GM19455 (cell line): ENCODE results near the gene COX4I2.
"Not testable (repeated sequence)": the region's sequence is repeated elsewhere in the genome, so short reads cannot be mapped to it uniquely, and the experiment has no call there.

ENCODE experiments used
- ATAC-seq: cut with Tn5 transposase; IDR thresholded peaks from one replicate; pipeline ENCODE4 v1.9.1; 2021; ENCODE audit not compliant: unreplicated experiment

COX4I2 gene

DNA sequence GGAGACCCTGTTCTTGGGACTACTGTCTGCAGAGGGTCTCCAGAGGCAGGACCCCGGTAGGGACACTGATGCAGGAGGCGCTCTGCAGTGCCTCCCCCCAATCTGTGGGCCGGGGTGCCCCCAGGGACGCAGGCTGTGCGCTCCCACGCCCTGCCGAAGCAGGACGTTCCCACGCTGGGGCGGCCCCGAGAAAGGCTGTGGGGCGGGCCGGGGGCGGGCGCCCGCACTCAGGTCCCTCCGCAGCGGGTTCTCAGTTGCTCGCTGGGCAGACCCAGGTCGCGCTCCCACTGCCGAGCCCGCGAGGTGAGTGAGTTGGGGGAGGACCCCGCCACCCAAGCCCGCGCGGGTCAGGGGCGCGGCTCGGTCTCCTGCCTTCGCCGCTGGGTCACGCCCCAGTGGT, at the start of gene COX4I2:
TSS of gene COX4I2 (plus strand) at position 253 of the 400 bp plus-strand sequence. CDS start 1,106 bp downstream, outside the sequence.
- no peak for ATAC-seq

DNA sequence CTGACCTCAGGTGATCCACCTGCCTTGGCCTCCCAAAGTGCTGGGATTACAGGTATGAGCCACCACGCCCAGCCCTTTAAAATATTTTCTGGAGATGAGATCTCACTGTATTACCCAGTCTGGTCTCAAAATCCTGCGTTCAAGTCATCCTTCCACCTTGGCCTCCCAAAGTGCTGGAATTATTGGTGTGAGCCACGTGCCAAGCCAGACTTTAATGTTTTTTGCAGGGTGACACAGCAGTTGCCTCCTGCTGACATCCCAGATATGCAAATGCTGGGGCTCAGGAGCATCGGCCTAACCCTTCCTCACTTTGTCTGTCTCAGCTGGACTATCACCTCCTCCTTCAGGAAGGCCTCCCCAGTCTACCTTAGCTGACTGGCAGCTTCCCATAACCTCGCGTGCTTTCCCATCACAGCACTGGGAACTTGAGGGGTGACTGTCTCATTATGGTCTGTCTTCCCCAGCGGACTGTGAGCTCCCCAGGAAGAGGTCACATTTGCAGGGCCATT, 46.9 kb upstream of the COX4I2 start:
- no peak for ATAC-seq

DNA sequence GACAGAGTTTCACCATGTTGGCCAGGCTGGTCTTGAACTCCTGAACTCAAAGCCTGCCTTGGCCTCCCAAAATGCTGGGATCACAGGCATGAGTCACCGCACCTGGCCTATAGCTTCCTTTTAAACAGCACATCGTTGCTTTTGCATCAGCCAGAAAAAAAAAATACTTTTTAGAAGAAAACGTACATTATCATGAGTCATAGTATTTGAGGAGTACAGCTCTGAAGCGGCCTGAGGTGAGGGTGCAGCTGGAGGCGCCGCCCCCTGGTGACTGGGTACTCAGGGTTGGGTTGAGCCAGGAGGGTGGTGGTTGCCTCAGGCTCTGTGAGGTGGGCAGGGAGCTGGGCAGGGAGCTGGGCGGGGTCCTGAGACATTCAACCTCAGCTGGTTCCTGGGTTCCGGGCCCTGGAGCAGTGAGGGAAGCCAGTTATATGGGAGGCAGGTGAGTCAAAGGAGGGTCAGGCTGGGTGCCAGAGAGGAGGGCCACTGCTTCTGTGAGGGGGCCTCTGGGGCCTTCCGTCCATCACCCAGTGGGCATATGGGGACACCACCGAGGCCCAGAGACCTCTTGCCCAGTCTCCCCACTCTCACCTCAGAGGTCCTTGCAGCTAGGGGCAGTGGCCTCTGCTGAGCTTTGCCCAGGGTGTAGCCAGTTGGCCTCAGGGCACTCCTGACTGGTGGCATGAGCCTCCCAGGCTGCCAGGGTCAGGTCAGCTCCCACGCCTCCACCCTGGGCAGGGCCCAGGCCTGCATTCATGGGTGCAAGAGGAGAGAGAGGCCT, 44.3 kb upstream of the COX4I2 start:
- ATAC-seq, result no peak

GRCh38 chr20:31594002-31594557, 43.6 kb upstream of the COX4I2 start:
- no peak for ATAC-seq

DNA sequence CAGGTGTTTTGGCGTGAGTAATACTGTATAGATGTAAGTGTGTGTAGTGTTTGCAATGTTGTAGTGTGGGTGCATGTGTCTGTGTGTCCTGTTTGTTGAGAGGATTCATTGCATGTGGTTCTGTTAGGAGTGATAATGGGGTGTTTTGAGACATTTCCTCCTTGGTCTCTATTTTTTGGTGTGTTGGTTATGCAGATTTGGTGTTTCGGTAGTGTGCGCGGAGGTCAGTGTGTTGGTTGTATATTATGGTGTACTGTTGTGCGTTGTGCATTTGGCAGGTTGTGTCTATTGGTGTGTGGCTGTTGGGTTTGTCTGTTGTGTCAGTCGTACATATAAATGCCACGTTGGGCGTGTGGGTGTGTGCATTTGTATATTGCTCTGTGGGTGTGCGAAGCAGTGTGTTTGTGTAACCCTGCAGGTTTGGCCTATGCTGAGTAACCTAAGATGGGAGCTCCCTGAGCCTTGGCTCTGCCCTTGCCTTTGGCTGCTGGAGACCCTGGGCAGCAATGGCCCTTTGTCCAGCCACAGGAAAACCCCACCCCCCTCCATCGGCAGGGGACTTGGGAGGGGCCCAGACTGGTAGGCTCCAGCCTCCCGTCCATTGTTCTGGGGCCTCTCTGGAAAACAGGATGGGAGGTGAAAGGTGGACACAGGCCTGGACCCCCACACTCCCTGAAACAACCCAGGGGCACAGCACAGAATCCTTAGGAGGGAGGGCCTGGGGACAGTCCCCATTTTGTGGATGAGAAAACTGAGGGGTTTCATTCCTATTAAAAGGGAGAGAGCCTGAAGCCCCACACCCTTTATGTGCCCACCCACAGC, 42.9 kb upstream of the COX4I2 start:
- no peak for ATAC-seq

- ATAC-seq, result no peak
Observed at GRCh38 chr20:31595380-31595653, 42.4 kb upstream of the COX4I2 start.

GRCh38 chr20:31595654-31596411, 41.9 kb upstream of the COX4I2 start:
- no peak for ATAC-seq

- not testable (repeated sequence) for ATAC-seq
Observed at GRCh38 chr20:31596412-31596715, 41.3 kb upstream of the COX4I2 start.

DNA sequence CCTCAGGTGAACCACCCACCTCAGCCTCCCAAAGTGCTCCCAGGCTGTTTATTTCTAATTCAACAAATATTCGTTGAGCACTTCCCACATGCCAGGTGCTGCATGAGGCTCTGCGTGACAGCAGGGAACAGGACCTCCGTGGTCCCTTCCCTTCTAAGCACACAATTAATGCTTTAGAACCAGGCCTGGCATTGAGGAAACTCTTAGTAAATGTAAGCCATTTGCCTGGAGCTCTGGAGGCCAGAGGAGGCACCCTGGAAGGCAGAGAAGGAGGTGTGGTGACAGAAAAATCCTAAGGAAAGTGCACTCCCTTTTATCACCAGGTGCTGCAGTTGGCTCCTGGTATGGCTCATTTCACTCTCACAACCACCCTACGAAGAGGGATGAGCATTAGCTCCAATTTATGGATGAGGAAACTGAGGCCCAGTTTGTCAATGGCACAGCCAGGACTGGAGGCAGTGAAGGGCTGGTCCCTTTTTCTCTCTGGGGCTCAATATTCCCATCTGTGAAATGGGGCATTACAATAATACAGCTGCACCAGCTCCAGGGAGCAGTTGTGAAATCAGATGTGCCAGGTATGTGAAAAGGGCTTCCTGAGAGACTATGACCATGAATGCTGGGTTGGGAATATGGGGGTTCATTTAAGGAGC, 40.8 kb upstream of the COX4I2 start:
- no peak for ATAC-seq

- ATAC-seq, result no peak
Observed at GRCh38 chr20:31597481-31597855, 40.2 kb upstream of the COX4I2 start.

DNA sequence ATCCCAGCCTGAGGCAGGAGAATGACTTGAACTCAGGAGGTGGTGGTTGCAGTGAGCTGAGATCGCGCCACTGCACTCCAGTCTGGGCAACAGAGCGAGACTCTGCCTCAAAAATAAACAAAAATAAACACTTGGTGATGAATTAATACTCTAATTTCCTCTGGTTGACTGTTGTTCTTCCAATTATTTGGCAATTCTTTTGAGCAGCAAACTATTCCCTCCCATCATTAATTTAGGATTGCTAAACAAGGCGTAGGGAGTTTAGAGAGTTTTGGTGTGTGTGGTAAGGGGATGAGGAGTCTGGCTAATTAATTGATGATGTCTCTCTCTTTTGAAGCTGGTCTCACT, 35.3 kb upstream of the COX4I2 start:
- ATAC-seq, result no peak

GRCh38 chr20:31602779-31603441, 34.8 kb upstream of the COX4I2 start:
- peak; percentile 69 for ATAC-seq

DNA sequence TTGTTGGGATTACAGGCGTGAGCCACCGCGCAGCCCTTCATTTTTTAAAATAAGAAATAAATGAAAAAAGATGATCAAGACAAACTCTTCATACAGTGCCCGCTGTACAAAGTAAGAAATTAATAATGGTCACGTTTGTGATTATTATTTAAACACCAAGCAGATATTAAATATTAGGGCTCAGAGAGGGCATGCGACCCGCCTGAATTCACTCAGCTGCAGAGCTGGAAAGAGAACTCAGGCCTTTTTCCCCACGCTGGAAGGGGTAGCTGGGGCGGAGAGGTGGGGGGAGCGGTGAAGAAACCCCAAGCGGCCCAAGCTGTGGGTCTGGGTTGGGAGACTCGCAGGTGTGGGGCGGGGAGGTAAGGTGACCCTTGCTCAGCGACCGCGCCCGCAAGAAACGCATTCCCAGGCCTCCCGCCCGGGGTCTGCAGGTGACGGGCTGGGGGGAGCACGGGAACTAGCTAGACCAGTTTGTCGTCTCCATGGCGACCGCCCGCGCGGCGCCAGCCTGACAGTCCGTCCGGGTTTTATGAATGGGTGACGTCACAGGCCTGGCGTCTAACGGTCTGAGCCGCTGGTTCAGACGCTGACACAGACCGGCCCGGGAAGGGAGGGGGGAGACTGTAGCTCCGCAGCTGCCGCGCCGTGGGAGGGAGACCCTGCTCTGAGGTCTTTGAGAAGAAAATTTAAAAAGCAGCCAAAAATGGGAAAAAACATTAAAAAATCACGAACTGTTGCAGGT, 33.7 kb upstream of the COX4I2 start:
- ATAC-seq, result peak; percentile 49

- no peak for ATAC-seq
Observed at GRCh38 chr20:31604567-31605030, 33.1 kb upstream of the COX4I2 start.

- ATAC-seq, result peak; percentile 75
Observed at GRCh38 chr20:31605031-31605901, 32.4 kb upstream of the COX4I2 start, which contains the start of gene ID1. Gene ID1 (plus strand): TSS chr20:31605289. CDS start chr20:31605388, 99 bp downstream.

DNA sequence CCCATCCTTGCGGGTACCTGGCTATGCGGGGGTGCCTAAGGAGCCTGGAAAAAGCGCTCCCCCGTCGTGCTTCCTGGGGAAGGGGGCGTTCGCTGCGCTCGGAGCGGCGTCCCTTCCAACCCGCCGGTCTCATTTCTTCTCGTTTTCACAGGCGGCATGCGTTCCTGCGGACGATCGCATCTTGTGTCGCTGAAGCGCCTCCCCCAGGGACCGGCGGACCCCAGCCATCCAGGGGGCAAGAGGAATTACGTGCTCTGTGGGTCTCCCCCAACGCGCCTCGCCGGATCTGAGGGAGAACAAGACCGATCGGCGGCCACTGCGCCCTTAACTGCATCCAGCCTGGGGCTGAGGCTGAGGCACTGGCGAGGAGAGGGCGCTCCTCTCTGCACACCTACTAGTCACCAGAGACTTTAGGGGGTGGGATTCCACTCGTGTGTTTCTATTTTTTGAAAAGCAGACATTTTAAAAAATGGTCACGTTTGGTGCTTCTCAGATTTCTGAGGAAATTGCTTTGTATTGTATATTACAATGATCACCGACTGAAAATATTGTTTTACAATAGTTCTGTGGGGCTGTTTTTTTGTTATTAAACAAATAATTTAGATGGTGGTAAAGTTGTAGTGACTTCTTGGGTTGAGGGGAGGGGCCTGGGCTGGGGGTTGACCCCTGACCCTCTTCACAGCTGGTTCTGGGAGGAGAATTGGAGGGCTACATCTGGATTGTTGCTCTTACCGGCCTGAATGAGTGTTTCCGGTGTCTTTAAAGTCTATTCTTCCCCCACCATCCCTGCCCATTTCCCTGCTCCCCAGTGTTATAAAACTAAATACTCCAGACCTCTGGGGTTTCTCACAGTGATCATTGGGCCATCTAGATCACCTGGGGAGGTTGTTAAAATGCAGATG, 31.6 kb upstream of the COX4I2 start:
- no peak for ATAC-seq

DNA sequence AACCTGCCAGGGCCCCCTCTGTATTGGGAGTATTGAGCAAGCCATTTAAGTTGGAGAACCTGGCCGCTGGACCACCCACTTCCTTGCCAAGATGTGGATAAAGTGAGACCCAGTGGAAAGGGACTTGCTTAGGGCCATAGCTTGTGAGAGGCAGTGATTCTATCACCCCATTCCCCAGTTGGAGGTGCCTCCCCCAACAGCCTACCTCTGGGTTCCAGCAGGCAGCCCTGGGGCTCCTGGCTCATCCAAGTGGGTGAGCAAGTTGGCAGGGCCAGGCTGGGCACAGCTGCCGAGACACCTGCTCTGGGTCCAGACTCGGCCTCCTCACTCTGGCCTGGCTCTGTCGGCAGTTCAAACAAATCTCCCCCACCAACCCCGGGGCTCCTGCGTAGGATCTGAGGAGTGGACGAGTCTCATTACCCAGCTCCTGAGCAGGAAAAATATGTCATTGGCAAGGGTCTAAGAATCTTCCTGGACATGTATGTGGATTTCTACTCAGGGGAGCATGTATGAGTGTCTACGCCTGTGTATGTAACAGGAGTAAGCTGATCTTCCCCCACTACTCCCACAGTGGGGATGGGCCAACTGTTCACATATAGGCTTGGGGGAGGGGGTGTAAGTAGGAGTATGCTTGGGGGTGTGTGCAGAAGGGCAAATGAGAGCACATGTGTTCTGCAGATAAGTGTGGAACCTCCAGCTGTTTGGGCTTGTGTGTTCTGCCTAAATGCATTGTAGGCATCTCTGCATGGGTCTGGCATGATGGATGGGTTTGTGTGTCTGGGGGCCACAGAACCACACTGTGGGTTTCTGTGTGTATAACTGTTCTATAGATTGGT, 30.7 kb upstream of the COX4I2 start:
- no peak for ATAC-seq
